ENCODE measurements around the gene IL1RAPL2.

DNA sequence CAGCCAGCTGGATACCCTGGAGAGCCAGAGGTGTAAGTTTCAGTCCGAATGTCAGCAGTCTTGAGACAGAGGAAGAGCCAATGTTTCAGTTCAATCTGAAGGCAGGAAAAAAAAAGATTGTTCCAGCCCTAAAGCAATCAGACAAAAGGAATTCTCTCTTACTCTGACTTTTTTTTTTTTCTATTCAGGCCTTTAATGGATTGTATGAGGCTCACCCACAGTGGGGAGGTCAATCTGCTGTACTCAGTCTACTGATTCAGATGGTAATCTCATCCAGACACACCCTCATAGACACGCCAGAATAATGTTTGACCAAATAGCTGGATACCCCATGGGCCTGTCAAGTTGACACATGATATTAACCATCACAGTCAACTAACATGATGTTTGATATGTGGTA, 602.6 kb downstream of the IL1RAPL2 start:
- TF ChIP-seq POLR2A (IDR thresholded peaks at IDR 0.05; ENCODE audit: low read depth, low read length), result no peak
- TF ChIP-seq, protein P1, sequence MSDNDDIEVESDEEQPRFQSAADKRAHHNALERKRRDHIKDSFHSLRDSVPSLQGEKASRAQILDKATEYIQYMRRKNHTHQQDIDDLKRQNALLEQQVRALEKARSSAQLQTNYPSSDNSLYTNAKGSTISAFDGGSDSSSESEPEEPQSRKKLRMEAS (IDR thresholded peaks at IDR 0.05; ENCODE audit: insufficient read depth, insufficient read length), result no peak
- TF ChIP-seq, protein P2, sequence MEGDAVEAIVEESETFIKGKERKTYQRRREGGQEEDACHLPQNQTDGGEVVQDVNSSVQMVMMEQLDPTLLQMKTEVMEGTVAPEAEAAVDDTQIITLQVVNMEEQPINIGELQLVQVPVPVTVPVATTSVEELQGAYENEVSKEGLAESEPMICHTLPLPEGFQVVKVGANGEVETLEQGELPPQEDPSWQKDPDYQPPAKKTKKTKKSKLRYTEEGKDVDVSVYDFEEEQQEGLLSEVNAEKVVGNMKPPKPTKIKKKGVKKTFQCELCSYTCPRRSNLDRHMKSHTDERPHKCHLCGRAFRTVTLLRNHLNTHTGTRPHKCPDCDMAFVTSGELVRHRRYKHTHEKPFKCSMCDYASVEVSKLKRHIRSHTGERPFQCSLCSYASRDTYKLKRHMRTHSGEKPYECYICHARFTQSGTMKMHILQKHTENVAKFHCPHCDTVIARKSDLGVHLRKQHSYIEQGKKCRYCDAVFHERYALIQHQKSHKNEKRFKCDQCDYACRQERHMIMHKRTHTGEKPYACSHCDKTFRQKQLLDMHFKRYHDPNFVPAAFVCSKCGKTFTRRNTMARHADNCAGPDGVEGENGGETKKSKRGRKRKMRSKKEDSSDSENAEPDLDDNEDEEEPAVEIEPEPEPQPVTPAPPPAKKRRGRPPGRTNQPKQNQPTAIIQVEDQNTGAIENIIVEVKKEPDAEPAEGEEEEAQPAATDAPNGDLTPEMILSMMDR (IDR thresholded peaks at IDR 0.05; ENCODE audit: extremely low read depth in 1 of 2, insufficient read depth in 1 of 2, low read depth in 1 of 2, low read length in 2 of 2), result no peak
- TF ChIP-seq JUN (IDR thresholded peaks at IDR 0.05; ENCODE audit: borderline replicate concordance, insufficient read depth, insufficient read length, low read depth), result no peak
- no peak for TF ChIP-seq POLR2AphosphoS5 (IDR thresholded peaks at IDR 0.05; ENCODE audit: insufficient read depth, low read depth, low read length)
- no peak for TF ChIP-seq EZH2 (IDR thresholded peaks at IDR 0.05; ENCODE audit: borderline replicate concordance, low read depth, low read length, severe bottlenecking)
- no peak for TF ChIP-seq GATA2 (IDR thresholded peaks at IDR 0.05; ENCODE audit: insufficient read depth, insufficient read length, low read depth, low read length)
- TF ChIP-seq MYC (IDR thresholded peaks at IDR 0.05; ENCODE audit: low read depth, low read length), result no peak
